WERI-Rb-1 (cell line): ENCODE data around the gene SCYGR4.
"Not testable (repeated sequence)": the region's sequence is repeated elsewhere in the genome, so short reads cannot be mapped to it uniquely, and the experiment has no call there.

Experiments
- DNase-seq: peaks from one replicate; pipeline ENCODE4 v3.0.0-alpha.2; 2020
- H3K27ac ChIP-seq: fragments of 250-450 bp; sonication (Bioruptor Pico); 2 replicates; pipeline ENCODE4 v1.5.1; 2020; ENCODE audit warnings: mild to moderate bottlenecking, moderate library complexity
- H3K27me3 ChIP-seq: fragments of 250-450 bp; sonication (Bioruptor Pico); 2 replicates; pipeline ENCODE4 v1.5.1; 2021; ENCODE audit warnings: mild to moderate bottlenecking, low read depth, moderate library complexity; ENCODE audit not compliant: insufficient read depth, severe bottlenecking
- H3K36me3 ChIP-seq: fragments of 250-450 bp; sonication (Bioruptor Pico); 2 replicates; pipeline ENCODE4 v1.5.1; 2020; ENCODE audit warnings: mild to moderate bottlenecking, moderate library complexity
- H3K4me3 ChIP-seq: 2 replicates; pipeline ENCODE4 v1.5.1; 2011; ENCODE audit warnings: low read depth, mild to moderate bottlenecking, control low read depth, low read length
- H3K9me3 ChIP-seq: fragments of 250-450 bp; sonication (Bioruptor Pico); 2 replicates; pipeline ENCODE4 v1.5.1; 2021; ENCODE audit warnings: mild to moderate bottlenecking, moderate library complexity; ENCODE audit not compliant: severe bottlenecking
- TF ChIP-seq, protein P1 (sequence below): IDR thresholded peaks from 2 replicates; pipeline ENCODE4 v1.5.1; 2011; ENCODE audit warnings: low read depth, mild to moderate bottlenecking, control low read depth, inconsistent platforms, low read length

The SCYGR4 gene

DNA sequence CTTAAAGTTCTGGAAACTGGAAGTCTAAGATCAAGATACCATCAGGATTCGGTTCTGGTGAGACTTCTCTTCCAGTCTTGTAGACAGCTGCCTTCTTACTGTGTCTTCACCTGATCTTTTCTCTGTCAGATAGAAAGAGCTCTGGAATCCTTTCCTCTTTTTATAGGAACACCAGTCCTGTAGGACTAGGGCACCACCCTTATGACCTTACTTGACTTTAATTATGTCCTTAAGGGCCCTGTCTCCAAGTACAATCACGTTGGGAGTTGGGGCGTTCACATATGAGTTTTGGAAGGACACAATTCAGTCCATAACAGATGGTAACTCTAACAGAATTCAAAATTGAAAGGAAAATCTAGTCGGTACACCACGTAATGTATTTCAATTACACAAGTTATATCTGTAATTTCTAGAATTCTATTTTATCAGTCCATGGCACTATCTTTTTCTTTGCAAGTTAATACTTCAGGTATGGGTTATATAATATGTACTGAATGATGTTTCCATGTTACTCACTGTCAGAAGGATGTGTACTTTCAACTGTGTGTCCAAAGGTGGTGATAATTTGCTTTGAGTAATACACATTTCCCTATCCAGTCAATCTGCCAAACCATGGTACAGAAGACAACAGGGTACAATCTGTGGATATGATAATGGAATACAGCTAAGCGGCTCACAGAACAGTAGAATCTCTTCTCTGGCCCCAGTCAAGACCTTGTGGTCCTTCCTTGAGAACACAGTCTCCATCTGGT, 48.1 kb downstream of the SCYGR4 start:
- Histone ChIP-seq H3K27ac (no peak overlapping the region), H3K4me3 (no peak overlapping the region), H3K36me3 (no peaks in the 10 kb centered on the region), H3K9me3 (no peaks in the 10 kb centered on the region), H3K27me3 (peaks cover 7% of the 10 kb centered on the region)
- TF ChIP-seq, protein P1, sequence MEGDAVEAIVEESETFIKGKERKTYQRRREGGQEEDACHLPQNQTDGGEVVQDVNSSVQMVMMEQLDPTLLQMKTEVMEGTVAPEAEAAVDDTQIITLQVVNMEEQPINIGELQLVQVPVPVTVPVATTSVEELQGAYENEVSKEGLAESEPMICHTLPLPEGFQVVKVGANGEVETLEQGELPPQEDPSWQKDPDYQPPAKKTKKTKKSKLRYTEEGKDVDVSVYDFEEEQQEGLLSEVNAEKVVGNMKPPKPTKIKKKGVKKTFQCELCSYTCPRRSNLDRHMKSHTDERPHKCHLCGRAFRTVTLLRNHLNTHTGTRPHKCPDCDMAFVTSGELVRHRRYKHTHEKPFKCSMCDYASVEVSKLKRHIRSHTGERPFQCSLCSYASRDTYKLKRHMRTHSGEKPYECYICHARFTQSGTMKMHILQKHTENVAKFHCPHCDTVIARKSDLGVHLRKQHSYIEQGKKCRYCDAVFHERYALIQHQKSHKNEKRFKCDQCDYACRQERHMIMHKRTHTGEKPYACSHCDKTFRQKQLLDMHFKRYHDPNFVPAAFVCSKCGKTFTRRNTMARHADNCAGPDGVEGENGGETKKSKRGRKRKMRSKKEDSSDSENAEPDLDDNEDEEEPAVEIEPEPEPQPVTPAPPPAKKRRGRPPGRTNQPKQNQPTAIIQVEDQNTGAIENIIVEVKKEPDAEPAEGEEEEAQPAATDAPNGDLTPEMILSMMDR: no peak
- DNase-seq: no peak

DNA sequence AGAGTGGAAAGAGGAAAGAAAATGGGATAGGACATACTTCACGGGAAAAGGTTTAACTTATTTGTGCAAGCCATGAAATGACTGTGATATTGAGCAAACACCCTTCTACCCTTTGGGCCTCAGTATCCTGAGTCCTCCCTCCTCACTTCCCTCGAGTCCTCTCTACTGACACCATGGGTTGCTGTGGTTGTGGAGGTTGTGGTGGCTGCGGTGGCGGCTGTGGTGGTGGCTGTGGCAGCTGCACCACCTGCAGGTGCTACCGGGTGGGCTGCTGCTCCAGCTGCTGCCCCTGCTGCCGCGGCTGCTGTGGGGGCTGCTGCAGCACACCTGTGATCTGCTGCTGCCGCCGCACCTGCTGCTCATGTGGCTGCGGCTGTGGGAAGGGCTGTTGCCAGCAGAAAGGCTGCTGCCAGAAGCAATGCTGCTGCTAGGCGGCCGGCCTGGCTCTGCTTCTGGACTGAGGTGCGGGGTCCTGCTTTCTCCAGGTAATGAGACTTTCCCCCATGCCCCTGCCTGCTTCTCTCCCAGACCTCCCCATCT, 49.4 kb downstream of the SCYGR4 start, which contains the start of gene SCYGR5:
Gene SCYGR5, plus strand, starts transcription at position 174 of the 540 bp plus-strand sequence. Its CDS starts 0 bp downstream, at position 174.
- H3K36me3 ChIP-seq, H3K9me3 ChIP-seq, H3K27ac ChIP-seq, DNase-seq, H3K27me3 ChIP-seq, H3K4me3 ChIP-seq: not testable (repeated sequence)
